Activated CD8-positive, alpha-beta memory T cell treated with anti-CD3 and anti-CD28 coated beads, Interleukin-2, amount 10 ng/mL, durations not matched to agents 7 days and 5 days (primary cell): ENCODE measurements around the gene C1orf198. TPM values are rescaled to one million over a fixed set of nuclear protein-coding genes. Genes with fewer than 3 reads are reported as not detected.
"Not testable (repeated sequence)": the region's sequence is repeated elsewhere in the genome, so short reads cannot be mapped to it uniquely, and the experiment has no call there.

Source experiments
- ATAC-seq: fragments of 150-1000 bp; cut with Tn5 transposase; one replicate; pipeline ENCODE4 v1.10.0; 2021; ENCODE audit warnings: moderate library complexity
- CTCF ChIA-PET: fragments of 350-600 bp; sonication (Branson Sonifier 250); formaldehyde crosslinking; loops from one replicate; lab custom pipeline; 2021; ENCODE audit warnings: antibody characterized with exemption; lab: Charles Lee
- DNase-seq: peaks from one replicate; pipeline ENCODE4 v3.0.0-alpha.2; 2020
- H3K27ac Mint-ChIP-seq: one replicate; pipeline ENCODE4 v1.8.0; 2021; ENCODE audit warnings: mild to moderate bottlenecking, mixed read lengths
- H3K27me3 Mint-ChIP-seq: one replicate; pipeline ENCODE4 v1.8.0; 2021; ENCODE audit warnings: mixed read lengths
- H3K36me3 Mint-ChIP-seq: one replicate; pipeline ENCODE4 v1.8.0; 2021; ENCODE audit warnings: mild to moderate bottlenecking, mixed read lengths
- H3K4me1 Mint-ChIP-seq: one replicate; pipeline ENCODE4 v1.8.0; 2021; ENCODE audit warnings: mixed read lengths
- H3K4me3 Mint-ChIP-seq: one replicate; pipeline ENCODE4 v1.8.0; 2021; ENCODE audit warnings: mild to moderate bottlenecking, moderate library complexity, mixed read lengths
- H3K9me3 Mint-ChIP-seq: one replicate; pipeline ENCODE4 v1.8.0; 2022; ENCODE audit warnings: low read depth, mixed read lengths
- total RNA-seq, 2 experiments: library from RNA; stranded (reverse); gene quantifications; one replicate each; pipeline ENCODE4 v1.2.3, GENCODE V29; 2021

C1orf198 gene
- total RNA-seq, 2 experiments from 2014 or later: 1.8 to 3.6 TPM

GRCh38 chr1:230850547-230850946, 17.8 kb downstream of the C1orf198 start:
- Mint-ChIP-seq H3K36me3 (no peaks in the 10 kb centered on the region), H3K27me3 (no peaks in the 10 kb centered on the region), H3K9me3 (no peaks in the 10 kb centered on the region), H3K4me3 (no peak overlapping the region), H3K4me1 (no peaks in the 10 kb centered on the region), H3K27ac (no peak overlapping the region)
- CTCF ChIA-PET: no interaction called here
- DNase-seq (no peak), ATAC-seq (no peak)

- Mint-ChIP-seq H3K27ac (no peak overlapping the region), H3K4me3 (no peak overlapping the region)
- CTCF ChIA-PET: no interaction called here
These were observed 18.7 kb downstream of the C1orf198 start for GRCh38 chr1:230849451-230850224.

GRCh38 chr1:230848235-230848634, 20.1 kb downstream of the C1orf198 start:
- Mint-ChIP-seq H3K4me3 (no peak overlapping the region), H3K36me3 (no peaks in the 10 kb centered on the region), H3K27me3 (no peaks in the 10 kb centered on the region), H3K27ac (no peak overlapping the region), H3K9me3 (no peaks in the 10 kb centered on the region), H3K4me1 (no peaks in the 10 kb centered on the region)
- CTCF ChIA-PET: no interaction called here
- DNase-seq (no peak), ATAC-seq (no peak)

More at GRCh38 chr1:230849451-230850224, 18.7 kb downstream of the C1orf198 start:
- ATAC-seq: no peak
- Mint-ChIP-seq H3K36me3 (no peaks in the 10 kb centered on the region), H3K27me3 (no peaks in the 10 kb centered on the region), H3K4me1 (no peaks in the 10 kb centered on the region), H3K9me3 (no peaks in the 10 kb centered on the region)
- no peak for DNase-seq

GRCh38 chr1:230845184-230845583, 23.1 kb downstream of the C1orf198 start:
- CTCF ChIA-PET, H3K9me3 Mint-ChIP-seq, ATAC-seq, H3K36me3 Mint-ChIP-seq, H3K4me3 Mint-ChIP-seq, H3K27ac Mint-ChIP-seq, DNase-seq, H3K27me3 Mint-ChIP-seq, H3K4me1 Mint-ChIP-seq: not testable (repeated sequence)

DNA sequence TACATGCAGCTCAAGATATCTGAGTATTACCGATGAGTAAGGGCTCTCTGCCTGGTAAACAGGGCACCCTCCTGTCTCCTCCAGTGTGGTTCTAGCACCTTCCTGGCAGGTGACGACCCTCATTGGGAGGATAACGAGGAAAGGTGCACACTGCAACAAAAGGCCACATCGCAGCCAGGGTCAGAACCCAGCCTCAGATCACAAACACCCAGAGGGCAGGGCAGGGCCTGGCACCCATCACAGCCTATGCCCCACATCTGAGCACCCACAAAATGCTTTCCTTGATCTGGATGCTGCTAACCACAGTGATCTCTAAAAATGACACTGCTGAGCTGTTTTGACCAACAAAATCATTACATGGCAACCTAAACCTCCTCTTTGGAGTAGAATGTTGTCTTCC, 23.8 kb downstream of the C1orf198 start:
- CTCF ChIA-PET: no interaction called here
- H3K27me3 Mint-ChIP-seq: no peaks in the 10 kb centered on the region
- no peaks in the 10 kb centered on the region for H3K4me1 Mint-ChIP-seq
- H3K4me3 Mint-ChIP-seq: no peak overlapping the region
- DNase-seq: no peak
- no peak for ATAC-seq
- H3K27ac Mint-ChIP-seq: no peak overlapping the region
- no peaks in the 10 kb centered on the region for H3K36me3 Mint-ChIP-seq
- no peaks in the 10 kb centered on the region for H3K9me3 Mint-ChIP-seq

DNA sequence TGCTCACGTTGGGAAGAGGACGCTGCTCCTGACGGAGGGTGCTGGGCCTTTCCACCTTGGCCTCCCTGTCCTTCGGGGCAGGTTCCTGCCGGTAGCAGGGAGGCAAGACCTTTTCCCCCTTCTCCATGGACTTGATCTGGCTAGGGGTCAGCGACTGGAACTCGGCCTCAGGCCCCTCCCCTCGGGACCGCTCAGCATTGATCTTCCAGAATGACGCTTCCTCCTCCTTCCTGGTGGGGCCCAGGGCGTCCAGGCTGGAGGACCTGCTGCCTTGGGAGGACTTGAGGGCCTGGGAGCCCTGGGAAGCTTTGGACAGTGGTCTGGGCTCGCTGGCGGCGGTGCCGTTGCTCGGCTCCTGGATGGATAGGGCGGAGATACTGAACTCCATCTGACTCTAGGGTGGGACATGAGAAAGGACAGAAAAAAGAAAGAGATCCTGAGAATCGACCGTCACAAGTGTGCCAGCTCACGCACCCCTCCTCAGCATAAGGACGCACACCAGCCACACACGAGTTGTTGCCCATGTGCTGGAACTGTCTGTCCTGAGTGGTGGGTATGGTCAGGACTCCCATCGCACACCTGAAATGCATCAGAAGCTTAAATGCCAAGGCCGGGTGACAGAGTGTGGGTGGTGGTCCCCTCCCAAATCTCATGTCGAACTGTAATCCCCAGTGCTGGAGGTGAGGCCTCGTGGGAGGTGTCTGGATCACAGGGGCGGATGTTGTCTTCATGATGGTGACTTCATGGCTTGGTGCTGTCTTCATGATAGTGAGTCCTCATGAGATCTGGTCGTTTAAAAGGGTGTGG, 24.6 kb downstream of the C1orf198 start:
- H3K9me3 Mint-ChIP-seq: no peaks in the 10 kb centered on the region
- no peaks in the 10 kb centered on the region for H3K27me3 Mint-ChIP-seq
- CTCF ChIA-PET: no interaction called here
- no peak overlapping the region for H3K4me3 Mint-ChIP-seq
- H3K36me3 Mint-ChIP-seq: no peaks in the 10 kb centered on the region
- DNase-seq: no peak
- no peak overlapping the region for H3K27ac Mint-ChIP-seq
- no peaks in the 10 kb centered on the region for H3K4me1 Mint-ChIP-seq
- no peak for ATAC-seq

GRCh38 chr1:230842801-230843200, 25.5 kb downstream of the C1orf198 start:
- CTCF ChIA-PET: no interaction called here
- H3K9me3 Mint-ChIP-seq: no peaks in the 10 kb centered on the region
- DNase-seq: no peak
- no peaks in the 10 kb centered on the region for H3K27me3 Mint-ChIP-seq
- H3K27ac Mint-ChIP-seq: no peak overlapping the region
- H3K4me3 Mint-ChIP-seq: no peak overlapping the region
- no peak for ATAC-seq
- no peaks in the 10 kb centered on the region for H3K36me3 Mint-ChIP-seq
- no peaks in the 10 kb centered on the region for H3K4me1 Mint-ChIP-seq

DNA sequence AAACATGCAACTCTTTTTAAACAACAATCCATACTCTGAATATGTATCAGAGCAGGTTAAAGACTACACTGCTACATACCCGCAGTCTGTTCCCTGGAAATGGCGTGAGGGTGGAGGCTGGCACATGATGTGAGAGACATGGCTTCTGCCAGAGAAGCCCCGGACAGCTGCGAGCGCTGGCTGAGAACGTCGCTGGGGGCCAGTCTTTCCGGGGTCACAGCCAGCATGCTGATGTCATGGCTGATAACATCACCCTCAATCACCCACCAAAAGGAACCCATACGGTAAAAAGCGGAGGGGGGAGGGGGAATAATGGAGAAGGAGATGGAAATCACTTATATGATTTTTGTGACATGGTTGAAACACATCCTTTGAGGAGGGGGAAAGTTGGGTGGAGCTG, 29.1 kb downstream of the C1orf198 start:
- CTCF ChIA-PET: no interaction called here
- Mint-ChIP-seq H3K27me3 (peaks cover 2% of the 10 kb centered on the region), H3K4me1 (no peaks in the 10 kb centered on the region), H3K27ac (no peak overlapping the region), H3K9me3 (no peaks in the 10 kb centered on the region), H3K36me3 (no peaks in the 10 kb centered on the region), H3K4me3 (no peak overlapping the region)
- ATAC-seq: no peak
- DNase-seq: no peak

- DNase-seq (no peak), ATAC-seq (no peak)
- Mint-ChIP-seq H3K27me3 (peaks cover 2% of the 10 kb centered on the region), H3K4me3 (no peak overlapping the region), H3K36me3 (no peaks in the 10 kb centered on the region), H3K27ac (no peak overlapping the region), H3K4me1 (no peaks in the 10 kb centered on the region), H3K9me3 (no peaks in the 10 kb centered on the region)
- CTCF ChIA-PET: no interaction called here
These were observed 31.5 kb downstream of the C1orf198 start for GRCh38 chr1:230836793-230837192.

GRCh38 chr1:230836347-230836746, 32.0 kb downstream of the C1orf198 start:
- Mint-ChIP-seq H3K27ac (no peak overlapping the region), H3K4me1 (no peaks in the 10 kb centered on the region), H3K4me3 (no peak overlapping the region), H3K36me3 (no peaks in the 10 kb centered on the region), H3K9me3 (no peaks in the 10 kb centered on the region), H3K27me3 (peaks cover 2% of the 10 kb centered on the region)
- CTCF ChIA-PET: no interaction called here
- ATAC-seq (no peak), DNase-seq (no peak)

- Mint-ChIP-seq H3K27me3 (peaks cover 2% of the 10 kb centered on the region), H3K4me1 (no peaks in the 10 kb centered on the region), H3K4me3 (no peak overlapping the region), H3K36me3 (no peaks in the 10 kb centered on the region), H3K9me3 (peaks cover 2% of the 10 kb centered on the region), H3K27ac (no peak overlapping the region)
- ATAC-seq: no peak
- CTCF ChIA-PET: no interaction called here
- DNase-seq: peak; percentile 9
These were observed 34.0 kb downstream of the C1orf198 start for GRCh38 chr1:230834292-230834691.

DNA sequence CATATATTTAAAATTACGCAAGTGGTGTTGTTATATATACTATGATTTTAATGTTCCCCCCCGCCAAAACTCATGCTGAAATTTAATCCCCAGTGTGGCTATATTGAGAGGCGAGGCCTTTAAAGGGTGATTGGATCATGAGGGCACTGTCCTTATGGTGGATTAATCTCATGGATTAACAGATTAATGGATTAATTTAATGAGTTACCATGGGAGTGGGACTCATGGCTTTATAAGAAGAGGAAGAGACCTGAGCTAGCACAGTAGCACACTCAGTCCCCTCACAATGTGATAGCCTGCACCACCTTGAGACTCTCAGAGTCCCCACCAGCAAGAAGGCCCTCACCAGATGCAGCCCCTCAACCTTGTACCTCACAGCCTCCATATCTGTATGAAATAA, 34.8 kb downstream of the C1orf198 start:
- no peaks in the 10 kb centered on the region for H3K36me3 Mint-ChIP-seq
- no peaks in the 10 kb centered on the region for H3K4me1 Mint-ChIP-seq
- peak; percentile 7 for DNase-seq
- no peak for ATAC-seq
- peaks cover 2% of the 10 kb centered on the region for H3K27me3 Mint-ChIP-seq
- no peak overlapping the region for H3K27ac Mint-ChIP-seq
- no peak overlapping the region for H3K4me3 Mint-ChIP-seq
- CTCF ChIA-PET: no interaction called here
- peaks cover 2% of the 10 kb centered on the region for H3K9me3 Mint-ChIP-seq

DNA sequence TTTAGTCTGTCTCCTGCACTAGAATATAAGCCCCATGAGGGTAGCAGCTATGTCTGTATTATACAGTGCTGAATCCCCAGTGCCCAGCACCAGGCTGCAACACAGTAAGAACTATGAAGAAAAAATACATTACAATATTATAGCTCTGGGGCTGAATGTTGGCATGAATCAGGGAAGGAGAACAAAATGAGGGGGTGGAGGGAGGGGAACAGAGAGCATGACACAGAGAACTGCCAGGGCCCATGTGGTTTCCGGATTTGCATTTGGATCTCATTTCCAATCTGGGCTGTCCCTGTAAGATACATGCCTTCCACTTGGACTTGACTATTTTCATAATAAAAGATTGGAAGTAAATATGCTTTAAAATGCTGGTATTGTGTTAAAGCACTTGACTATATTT, 35.8 kb downstream of the C1orf198 start:
- Mint-ChIP-seq H3K9me3 (peaks cover 2% of the 10 kb centered on the region), H3K27ac (no peak overlapping the region), H3K27me3 (peaks cover 2% of the 10 kb centered on the region), H3K36me3 (no peaks in the 10 kb centered on the region), H3K4me1 (no peaks in the 10 kb centered on the region), H3K4me3 (no peak overlapping the region)
- DNase-seq (no peak), ATAC-seq (no peak)
- CTCF ChIA-PET: no interaction called here

- no peaks in the 10 kb centered on the region for H3K4me1 Mint-ChIP-seq
- peaks cover 2% of the 10 kb centered on the region for H3K27me3 Mint-ChIP-seq
- H3K9me3 Mint-ChIP-seq: peaks cover 2% of the 10 kb centered on the region
- CTCF ChIA-PET: no interaction called here
- no peaks in the 10 kb centered on the region for H3K36me3 Mint-ChIP-seq
- no peak overlapping the region for H3K27ac Mint-ChIP-seq
- DNase-seq: no peak
- no peak overlapping the region for H3K4me3 Mint-ChIP-seq
- no peak for ATAC-seq
These were observed 36.5 kb downstream of the C1orf198 start for GRCh38 chr1:230831771-230832170.
